LNCaP clone FGC (cell line): Measurements from ENCODE around the gene NEUROG3.

Experiments
- DNase-seq: peaks from one replicate; pipeline ENCODE4 v3.0.0-alpha.2; 2011; ENCODE audit warnings: low read depth
- H3K4me3 ChIP-seq: 2 replicates; pipeline ENCODE4 v1.5.1; 2011; ENCODE audit warnings: mild to moderate bottlenecking, low read depth, low read length, control low read depth
- TF ChIP-seq, protein P1 (sequence below): IDR thresholded peaks from 2 replicates; pipeline ENCODE4 v1.5.1; 2012; ENCODE audit warnings: mild to moderate bottlenecking; ENCODE audit not compliant: control insufficient read depth, insufficient read depth; ENCODE audit errors: extremely low read depth

The NEUROG3 gene

DNA sequence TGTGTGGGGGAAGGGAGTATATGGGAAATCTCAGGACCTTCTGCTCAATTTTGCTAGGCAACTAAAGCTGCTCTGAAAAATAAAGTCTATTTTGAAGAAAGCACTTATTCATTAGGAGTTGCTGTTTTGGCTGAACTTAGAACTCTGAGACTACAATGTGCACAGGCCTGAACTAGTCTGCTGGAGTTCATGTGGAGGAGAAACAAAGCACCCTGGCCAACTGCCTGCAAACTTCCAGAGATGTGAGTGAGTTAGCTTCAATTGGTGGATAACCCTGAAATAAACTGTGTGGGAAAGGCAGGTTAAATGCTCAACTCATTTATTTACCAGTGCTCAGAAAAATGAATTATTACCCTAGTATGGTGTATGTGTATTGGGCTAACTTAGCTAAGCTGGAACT, 39.5 kb upstream of the NEUROG3 start:
- H3K4me3 ChIP-seq: no peak overlapping the region
- TF ChIP-seq, protein P1, sequence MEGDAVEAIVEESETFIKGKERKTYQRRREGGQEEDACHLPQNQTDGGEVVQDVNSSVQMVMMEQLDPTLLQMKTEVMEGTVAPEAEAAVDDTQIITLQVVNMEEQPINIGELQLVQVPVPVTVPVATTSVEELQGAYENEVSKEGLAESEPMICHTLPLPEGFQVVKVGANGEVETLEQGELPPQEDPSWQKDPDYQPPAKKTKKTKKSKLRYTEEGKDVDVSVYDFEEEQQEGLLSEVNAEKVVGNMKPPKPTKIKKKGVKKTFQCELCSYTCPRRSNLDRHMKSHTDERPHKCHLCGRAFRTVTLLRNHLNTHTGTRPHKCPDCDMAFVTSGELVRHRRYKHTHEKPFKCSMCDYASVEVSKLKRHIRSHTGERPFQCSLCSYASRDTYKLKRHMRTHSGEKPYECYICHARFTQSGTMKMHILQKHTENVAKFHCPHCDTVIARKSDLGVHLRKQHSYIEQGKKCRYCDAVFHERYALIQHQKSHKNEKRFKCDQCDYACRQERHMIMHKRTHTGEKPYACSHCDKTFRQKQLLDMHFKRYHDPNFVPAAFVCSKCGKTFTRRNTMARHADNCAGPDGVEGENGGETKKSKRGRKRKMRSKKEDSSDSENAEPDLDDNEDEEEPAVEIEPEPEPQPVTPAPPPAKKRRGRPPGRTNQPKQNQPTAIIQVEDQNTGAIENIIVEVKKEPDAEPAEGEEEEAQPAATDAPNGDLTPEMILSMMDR: no peak
- no peak for DNase-seq

DNA sequence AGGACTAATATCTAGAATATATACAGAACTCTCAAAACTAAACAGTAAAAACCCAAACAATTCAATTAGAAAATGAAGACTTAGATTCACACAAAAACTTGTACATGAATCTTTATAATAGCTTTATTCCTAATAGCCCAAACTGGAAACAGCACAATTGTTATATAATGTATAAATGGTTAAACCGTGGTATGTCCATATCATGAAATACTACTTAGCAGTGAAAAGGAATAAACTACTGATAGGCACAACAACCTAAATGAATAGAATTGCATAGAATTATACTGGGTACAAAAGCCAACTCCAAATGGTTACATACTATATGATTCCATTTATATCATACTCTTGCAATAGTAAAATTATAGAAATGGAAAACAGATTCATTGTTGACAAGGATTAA, 35.9 kb upstream of the NEUROG3 start:
- no peak for DNase-seq
- TF ChIP-seq, protein P1: no peak
- no peak overlapping the region for H3K4me3 ChIP-seq

DNA sequence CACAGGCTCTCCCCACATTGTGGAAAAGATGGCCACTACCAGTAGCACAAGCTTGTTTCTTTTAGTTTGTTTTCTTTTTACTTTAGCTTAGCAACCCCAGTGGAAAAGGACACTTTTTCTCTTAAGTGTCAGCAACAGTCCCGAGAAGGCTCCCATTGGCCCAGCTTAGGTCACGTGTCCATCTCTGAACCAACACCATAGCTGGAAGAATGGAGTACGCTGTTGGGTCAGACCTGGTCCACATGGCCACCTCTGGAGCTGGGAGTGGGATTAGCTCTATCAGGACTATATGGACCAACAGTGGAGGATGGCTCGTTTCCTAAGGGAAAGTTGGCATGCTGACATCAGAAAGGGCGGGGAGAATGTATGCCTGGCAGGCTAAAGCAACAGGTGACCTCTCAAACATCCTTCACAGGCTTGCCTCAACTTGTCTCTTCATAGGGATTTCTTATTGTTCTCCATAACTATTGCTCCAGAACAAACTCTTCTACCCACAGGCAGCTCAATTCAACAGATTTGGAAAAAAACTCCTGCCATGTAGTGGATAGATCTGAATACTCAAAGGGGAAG, 27.6 kb upstream of the NEUROG3 start:
- TF ChIP-seq, protein P1: no peak
- DNase-seq: no peak
- H3K4me3 ChIP-seq: no peak overlapping the region

DNA sequence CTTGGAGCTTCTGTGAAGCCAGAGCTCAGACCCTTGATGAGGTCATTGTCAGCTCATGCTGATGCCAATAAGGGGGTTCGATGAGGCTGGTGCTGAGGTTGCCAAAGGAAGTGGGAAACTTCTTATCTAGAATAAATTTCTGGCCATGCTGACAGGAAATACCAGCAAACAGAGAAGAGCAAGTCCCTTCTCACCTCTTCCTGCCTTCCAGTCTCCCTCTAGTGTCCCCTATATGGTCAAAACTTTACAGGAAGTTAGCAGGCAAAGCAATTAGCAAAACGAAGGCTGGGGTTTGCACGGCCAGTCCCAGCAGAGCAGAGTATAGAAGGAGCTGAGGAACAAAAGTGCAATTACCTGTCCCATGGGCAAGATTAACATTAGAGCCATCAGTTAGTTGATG, 15.1 kb upstream of the NEUROG3 start:
- no peak for DNase-seq
- H3K4me3 ChIP-seq: no peak overlapping the region
- TF ChIP-seq, protein P1: no peak

DNA sequence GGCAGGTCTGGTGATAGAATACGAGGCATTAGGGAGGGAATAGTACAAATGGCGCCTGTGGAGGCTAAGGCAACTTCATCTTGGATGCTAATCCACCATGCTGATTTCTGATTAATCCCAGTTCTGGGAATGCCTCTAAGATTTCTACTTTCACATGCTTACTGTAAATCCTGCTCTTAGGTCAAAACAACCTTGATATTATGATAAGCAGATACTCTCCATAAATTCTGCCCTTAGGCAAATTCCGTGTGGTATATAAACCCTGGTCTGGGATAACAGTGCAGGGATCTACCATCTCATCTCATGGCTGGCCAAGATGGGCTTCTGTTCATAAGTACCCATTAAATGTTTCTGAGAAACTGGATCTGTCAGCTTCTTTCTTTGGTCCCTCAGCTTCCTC, 11.4 kb upstream of the NEUROG3 start:
- no peak overlapping the region for H3K4me3 ChIP-seq
- TF ChIP-seq, protein P1: no peak
- no peak for DNase-seq

DNA sequence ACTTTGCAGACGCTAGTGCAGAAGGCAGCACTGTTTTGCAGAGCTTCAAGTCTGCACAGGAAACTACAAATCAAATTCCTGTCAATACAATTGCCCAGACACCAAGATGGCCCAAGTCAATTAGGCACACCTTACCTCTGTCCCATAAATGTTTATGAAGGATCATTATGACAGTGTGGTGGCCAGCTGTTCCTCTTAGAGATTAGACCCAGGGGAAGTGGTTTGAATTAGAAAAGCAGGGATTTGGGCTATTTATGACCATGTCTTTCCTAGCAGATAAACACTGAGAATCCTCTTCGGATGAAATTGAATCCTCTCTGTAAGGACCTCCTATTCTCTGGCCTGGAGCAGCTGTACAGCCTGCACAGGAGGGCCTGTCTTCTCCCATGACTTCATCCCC, 9.9 kb upstream of the NEUROG3 start:
- TF ChIP-seq, protein P1: no peak
- no peak overlapping the region for H3K4me3 ChIP-seq
- no peak for DNase-seq

DNA sequence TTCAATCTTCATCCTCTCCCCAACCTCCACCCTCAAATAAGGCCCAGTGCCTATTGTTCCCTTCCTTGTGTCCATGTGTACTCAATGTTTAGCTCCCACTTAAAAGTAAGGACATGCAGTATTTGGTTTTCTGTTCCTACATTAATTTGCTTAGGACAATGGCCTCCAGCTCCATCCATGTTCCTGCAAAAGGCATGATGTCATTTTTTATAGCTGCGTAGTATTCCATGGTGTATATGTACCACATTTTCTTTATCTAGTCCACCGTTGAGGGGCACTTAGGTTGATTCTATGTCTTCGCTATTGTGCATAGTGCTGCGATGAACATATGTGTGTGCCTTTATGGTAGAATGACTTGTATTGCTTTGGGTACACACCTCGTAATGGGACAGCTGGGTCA, 7.2 kb upstream of the NEUROG3 start:
- TF ChIP-seq, protein P1: no peak
- H3K4me3 ChIP-seq: no peak overlapping the region
- no peak for DNase-seq
